Natural killer cell (primary cell): Measurements from ENCODE around the gene CADM2. TPM values are rescaled to one million over a fixed set of nuclear protein-coding genes. Genes with fewer than 3 reads are reported as not detected.

Experiments
- ATAC-seq, 3 donors: fragments of 150-1000 bp in 2 of 3; fragments of 200-7000 bp in 1 of 3; cut with Tn5 transposase; 1 replicate in 1 of 3; 2 replicates in 2 of 3; pipeline ENCODE4 v1.10.0; 2021; ENCODE audit warnings: mild to moderate bottlenecking in 2 of 3, moderate library complexity in 2 of 3
- DNase-seq, 2 donors: peaks; one replicate each; pipeline versions ENCODE4 v3.0.0 to v3.0.0-alpha.2; 2013 to 2021; ENCODE audit warnings: mixed read lengths in 1 of 2
- H3K27ac ChIP-seq: one replicate; pipeline ENCODE4 v1.5.1; 2013; ENCODE audit warnings: mild to moderate bottlenecking, low read length
- H3K27me3 ChIP-seq: one replicate; pipeline ENCODE4 v1.6.1; 2013; ENCODE audit warnings: low read length; ENCODE audit not compliant: control insufficient read depth, insufficient read depth
- H3K36me3 ChIP-seq: one replicate; pipeline ENCODE4 v1.6.1; 2013; ENCODE audit warnings: low read length; ENCODE audit not compliant: control insufficient read depth, insufficient read depth
- H3K4me1 ChIP-seq: one replicate; pipeline ENCODE4 v1.6.1; 2013; ENCODE audit warnings: low read length; ENCODE audit not compliant: control insufficient read depth, insufficient read depth
- H3K4me3 ChIP-seq: one replicate; pipeline ENCODE4 v1.5.1; 2013; ENCODE audit warnings: low read length
- H3K9me3 ChIP-seq: one replicate; pipeline ENCODE4 v1.6.1; 2013; ENCODE audit warnings: low read length; ENCODE audit not compliant: control insufficient read depth, insufficient read depth
- H3K27ac Mint-ChIP-seq, 2 donors: one replicate each; pipeline ENCODE4 v1.8.0; 2022; ENCODE audit warnings: mild to moderate bottlenecking in 2 of 2, mixed read lengths in 2 of 2, moderate library complexity in 1 of 2
- H3K27me3 Mint-ChIP-seq, 2 donors: one replicate each; pipeline ENCODE4 v1.8.0; 2022; ENCODE audit warnings: low read depth in 2 of 2, mixed read lengths in 2 of 2
- H3K36me3 Mint-ChIP-seq: one replicate; pipeline ENCODE4 v1.8.0; 2022; ENCODE audit warnings: mixed read lengths
- H3K4me1 Mint-ChIP-seq, 2 donors: one replicate each; pipeline ENCODE4 v1.8.0; 2022; ENCODE audit warnings: mixed read lengths in 2 of 2
- H3K4me3 Mint-ChIP-seq: one replicate; pipeline ENCODE4 v1.8.0; 2022; ENCODE audit warnings: mild to moderate bottlenecking, moderate library complexity, mixed read lengths
- H3K9me3 Mint-ChIP-seq, 2 donors: one replicate each; pipeline ENCODE4 v1.8.0; 2022; ENCODE audit warnings: mixed read lengths in 2 of 2
- CTCF ChIP-seq: fragments of 200-600 bp; IDR thresholded peaks from one replicate; pipeline ENCODE4 v1.8.0; 2022; ENCODE audit warnings: antibody characterized with exemption
- WGBS: methylation state at CpG from one replicate; pipeline ENCODE4 v1.1.7; 2013; ENCODE audit warnings: missing lambda C conversion rate; ENCODE audit not compliant: insufficient coverage; 5-methylcytosine and 5-hydroxymethylcytosine counted together
- intact Hi-C: fragments of 100-400 bp; cut with micrococcal nuclease; formaldehyde crosslinking; loops from one replicate; pipeline ENCODE4 v1.14.2; 2022
- total RNA-seq, 4 donors: library from RNA; stranded (reverse); fragments of 120-200 nt in 1 of 4; gene quantifications; one replicate each; pipeline versions ENCODE4 v1.2.3 to v1.2.4, GENCODE V29; 2013 to 2022

The CADM2 gene
- total RNA-seq, 3 donors from 2014 or later (not counting 1 experiment from before 2014, with no cell fraction given), result 0.07 TPM; not detected in 2

- Mint-ChIP-seq H3K27ac (no peak overlapping the region), H3K27me3 (no peaks in the 10 kb centered on the region), H3K36me3 (peaks cover 8% of the 10 kb centered on the region), H3K9me3 (peaks cover 12 to 14% of the 10 kb centered on the region in 2 donors), H3K4me1 (no peaks in the 10 kb centered on the region), H3K4me3 (no peak overlapping the region)
- no peak for TF ChIP-seq CTCF
- no peaks in the 10 kb centered on the region for H3K9me3 ChIP-seq
- no peaks in the 10 kb centered on the region for H3K36me3 ChIP-seq
- intact Hi-C loops, result no loop called here
- H3K27ac ChIP-seq, result no peak overlapping the region
- no peak overlapping the region for H3K4me3 ChIP-seq
- ATAC-seq, result no peak
- H3K4me1 ChIP-seq, result no peaks in the 10 kb centered on the region
- no peaks in the 10 kb centered on the region for H3K27me3 ChIP-seq
- WGBS, result 72% methylated on average over 4 of the region's 4 CpGs
- DNase-seq, result no peak
These were observed 15.4 kb upstream of the CADM2 start for GRCh38 chr3:84943379-84943778.

GRCh38 chr3:84946240-84946639, 12.5 kb upstream of the CADM2 start:
- H3K4me1 ChIP-seq, result no peaks in the 10 kb centered on the region
- no peak overlapping the region for H3K27ac ChIP-seq
- Mint-ChIP-seq H3K9me3 (peaks cover 12 to 14% of the 10 kb centered on the region in 2 donors), H3K27me3 (no peaks in the 10 kb centered on the region), H3K36me3 (peaks cover 23% of the 10 kb centered on the region), H3K27ac (no peak overlapping the region), H3K4me3 (no peak overlapping the region), H3K4me1 (no peaks in the 10 kb centered on the region)
- no CpG with 5 or more reads among the region's 1 CpG for WGBS
- no peaks in the 10 kb centered on the region for H3K36me3 ChIP-seq
- H3K9me3 ChIP-seq, result no peaks in the 10 kb centered on the region
- no peaks in the 10 kb centered on the region for H3K27me3 ChIP-seq
- DNase-seq (no peak), ATAC-seq (no peak)
- intact Hi-C loops, result no loop called here
- no peak for TF ChIP-seq CTCF
- H3K4me3 ChIP-seq, result no peak overlapping the region

- no peak for TF ChIP-seq CTCF
- intact Hi-C loops, result no loop called here
- peaks cover 15% of the 10 kb centered on the region for H3K36me3 Mint-ChIP-seq
- no peak overlapping the region for H3K27ac Mint-ChIP-seq
- DNase-seq (no peak), ATAC-seq (no peak)
- peaks cover 18% of the 10 kb centered on the region for H3K27me3 ChIP-seq
- no peaks in the 10 kb centered on the region for H3K36me3 ChIP-seq
- H3K4me3 ChIP-seq, result no peak overlapping the region
- peaks cover 19 to 25% of the 10 kb centered on the region in 2 donors for H3K27me3 Mint-ChIP-seq
- whole genome bisulfite sequencing, result 6% methylated on average over 38 of the region's 40 CpGs
- H3K4me3 Mint-ChIP-seq, result no peak overlapping the region
- peaks cover 6 to 8% of the 10 kb centered on the region in 2 donors for H3K9me3 Mint-ChIP-seq
- no peak overlapping the region for H3K27ac ChIP-seq
- H3K4me1 Mint-ChIP-seq, result peaks cover 0 to 12% of the 10 kb centered on the region in 2 donors
- peaks cover 4% of the 10 kb centered on the region for H3K9me3 ChIP-seq
- H3K4me1 ChIP-seq, result peaks cover 15% of the 10 kb centered on the region
These were observed 882 bp downstream of the CADM2 start for GRCh38 chr3:84959470-84960271.

GRCh38 chr3:84960581-84960980, 1.8 kb downstream of the CADM2 start:
- no peak overlapping the region for H3K27ac ChIP-seq
- peaks cover 15% of the 10 kb centered on the region for H3K36me3 Mint-ChIP-seq
- H3K4me1 Mint-ChIP-seq, result peaks cover 0 to 12% of the 10 kb centered on the region in 2 donors
- intact Hi-C loops, result no loop called here
- peaks cover 15% of the 10 kb centered on the region for H3K4me1 ChIP-seq
- WGBS, result 11% methylated on average over 12 of the region's 12 CpGs
- no peak for TF ChIP-seq CTCF
- peaks cover 19 to 25% of the 10 kb centered on the region in 2 donors for H3K27me3 Mint-ChIP-seq
- H3K9me3 ChIP-seq, result peaks cover 4% of the 10 kb centered on the region
- DNase-seq (no peak), ATAC-seq (no peak)
- no peaks in the 10 kb centered on the region for H3K36me3 ChIP-seq
- peaks cover 6 to 8% of the 10 kb centered on the region in 2 donors for H3K9me3 Mint-ChIP-seq
- H3K27ac Mint-ChIP-seq, result no peak overlapping the region
- H3K4me3 Mint-ChIP-seq, result no peak overlapping the region
- no peak overlapping the region for H3K4me3 ChIP-seq
- H3K27me3 ChIP-seq, result peaks cover 18% of the 10 kb centered on the region
